Erythroblast (primary cell): ENCODE results near the gene NOP53.

Experiments
- GATA1 ChIP-seq: IDR thresholded peaks from 2 replicates; pipeline ENCODE4 v1.6.1; 2011; ENCODE audit warnings: low read depth, mild to moderate bottlenecking, control low read depth, low read length, moderate library complexity
- POLR2A ChIP-seq: IDR thresholded peaks from 2 replicates; pipeline ENCODE4 v1.6.1; 2011; ENCODE audit warnings: mild to moderate bottlenecking, low read length

DNA sequence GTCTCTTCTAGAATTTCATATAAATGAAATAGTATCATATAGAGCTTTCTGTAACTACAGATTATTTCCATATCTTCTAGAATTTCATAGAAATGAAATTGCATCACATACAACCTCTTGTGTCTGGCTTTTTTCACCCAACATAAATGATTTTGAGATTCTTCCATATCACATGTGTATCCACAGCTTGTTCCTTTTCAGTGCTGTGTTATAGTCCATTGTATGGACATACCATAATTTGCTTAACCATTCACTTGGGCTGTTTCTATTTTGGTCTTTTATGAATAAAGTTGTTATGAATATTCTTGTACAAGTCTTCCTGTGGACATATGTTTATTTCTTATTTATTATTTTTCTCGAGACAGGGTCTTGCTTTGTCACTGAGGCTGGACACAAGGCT lies 47.3 kb downstream of the NOP53 start:
- no peak for TF ChIP-seq POLR2A
- no peak for TF ChIP-seq GATA1
